Stomach smooth muscle (tissue), 2 donors: ENCODE data around the gene ASS1.

Experiments used
- H3K27ac ChIP-seq: one replicate; pipeline ENCODE4 v1.7.0; 2013; ENCODE audit warnings: mild to moderate bottlenecking, low read length, inconsistent platforms
- H3K27me3 ChIP-seq, 2 donors: one replicate each; pipeline ENCODE4 v1.7.0; 2013; ENCODE audit warnings: low read length in 2 of 2; ENCODE audit not compliant: insufficient read depth in 2 of 2, control insufficient read depth in 1 of 2
- H3K36me3 ChIP-seq, 2 donors: one replicate each; pipeline ENCODE4 v1.7.0; 2013; ENCODE audit warnings: low read length in 2 of 2; ENCODE audit not compliant: control insufficient read depth in 2 of 2, insufficient read depth in 2 of 2
- H3K4me1 ChIP-seq: one replicate; pipeline ENCODE4 v1.7.0; 2013; ENCODE audit warnings: low read length; ENCODE audit not compliant: control insufficient read depth, insufficient read depth
- H3K4me3 ChIP-seq, 2 donors: one replicate each; pipeline ENCODE4 v1.7.0; 2013; ENCODE audit warnings: low read length in 2 of 2
- H3K9ac ChIP-seq, 2 donors: one replicate each; pipeline ENCODE4 v1.7.0; 2013; ENCODE audit warnings: low read length in 2 of 2, mild to moderate bottlenecking in 1 of 2
- H3K9me3 ChIP-seq, 2 donors: one replicate each; pipeline ENCODE4 v1.7.0; 2013; ENCODE audit warnings: low read length in 2 of 2; ENCODE audit not compliant: control insufficient read depth in 2 of 2
- donor health status: healthy.
- donor health status: Pancreatic carcinoma.

Gene ASS1

GRCh38 chr9:130428086-130428665, 16.6 kb upstream of the ASS1 start:
- no peaks in the 10 kb centered on the region for H3K36me3 ChIP-seq
- no peak overlapping the region for H3K9ac ChIP-seq
- no peaks in the 10 kb centered on the region for H3K9me3 ChIP-seq
- H3K27me3 ChIP-seq, result no peaks in the 10 kb centered on the region
- H3K4me1 ChIP-seq, result peaks cover 16% of the 10 kb centered on the region
- H3K4me3 ChIP-seq, result no peak overlapping the region
- no peak overlapping the region for H3K27ac ChIP-seq

- Histone ChIP-seq H3K9ac (no peak overlapping the region), H3K27me3 (no peaks in the 10 kb centered on the region), H3K9me3 (no peaks in the 10 kb centered on the region), H3K27ac (no peak overlapping the region), H3K4me1 (peaks cover 17% of the 10 kb centered on the region), H3K36me3 (no peaks in the 10 kb centered on the region), H3K4me3 (no peak overlapping the region)
Observed at GRCh38 chr9:130429381-130429780, 15.4 kb upstream of the ASS1 start.

GRCh38 chr9:130429831-130430230, 14.9 kb upstream of the ASS1 start:
- Histone ChIP-seq H3K9me3 (no peaks in the 10 kb centered on the region), H3K9ac (no peak overlapping the region), H3K27me3 (no peaks in the 10 kb centered on the region), H3K36me3 (no peaks in the 10 kb centered on the region), H3K27ac (no peak overlapping the region), H3K4me1 (peaks cover 17% of the 10 kb centered on the region), H3K4me3 (no peak overlapping the region)

- H3K9me3 ChIP-seq, result no peaks in the 10 kb centered on the region
- H3K27me3 ChIP-seq, result no peaks in the 10 kb centered on the region
- H3K4me3 ChIP-seq, result no peak overlapping the region
- H3K27ac ChIP-seq, result no peak overlapping the region
- peaks cover 17% of the 10 kb centered on the region for H3K4me1 ChIP-seq
- no peak overlapping the region for H3K9ac ChIP-seq
- H3K36me3 ChIP-seq, result no peaks in the 10 kb centered on the region
Observed at GRCh38 chr9:130430232-130430631, 14.5 kb upstream of the ASS1 start.

- H3K4me1 ChIP-seq, result peaks cover 17% of the 10 kb centered on the region
Observed at GRCh38 chr9:130430734-130431535, 13.8 kb upstream of the ASS1 start.

GRCh38 chr9:130431536-130432303, 13.0 kb upstream of the ASS1 start:
- no peak overlapping the region for H3K4me3 ChIP-seq
- no peaks in the 10 kb centered on the region for H3K36me3 ChIP-seq
- H3K4me1 ChIP-seq, result peaks cover 14% of the 10 kb centered on the region
- no peak overlapping the region for H3K27ac ChIP-seq
- H3K9me3 ChIP-seq, result no peaks in the 10 kb centered on the region
- H3K9ac ChIP-seq, result no peak overlapping the region
- H3K27me3 ChIP-seq, result peaks cover 0 to 7% of the 10 kb centered on the region in 2 donors

More at GRCh38 chr9:130430734-130431535, 13.8 kb upstream of the ASS1 start:
- no peaks in the 10 kb centered on the region for H3K9me3 ChIP-seq
- no peak overlapping the region for H3K27ac ChIP-seq
- H3K36me3 ChIP-seq, result no peaks in the 10 kb centered on the region
- no peak overlapping the region for H3K4me3 ChIP-seq
- no peaks in the 10 kb centered on the region for H3K27me3 ChIP-seq
- no peak overlapping the region for H3K9ac ChIP-seq

- Histone ChIP-seq H3K36me3 (no peaks in the 10 kb centered on the region), H3K9ac (no peak overlapping the region), H3K27me3 (peaks cover 0 to 9% of the 10 kb centered on the region in 2 donors), H3K27ac (no peak overlapping the region), H3K4me3 (no peak overlapping the region), H3K9me3 (no peaks in the 10 kb centered on the region), H3K4me1 (peaks cover 14% of the 10 kb centered on the region)
Observed at GRCh38 chr9:130432362-130432761, 12.4 kb upstream of the ASS1 start.

GRCh38 chr9:130432796-130433167, 12.0 kb upstream of the ASS1 start:
- no peaks in the 10 kb centered on the region for H3K36me3 ChIP-seq

GRCh38 chr9:130433168-130433946, 11.4 kb upstream of the ASS1 start:
- H3K27ac ChIP-seq, result no peak overlapping the region
- H3K27me3 ChIP-seq, result peaks cover 0 to 9% of the 10 kb centered on the region in 2 donors
- peaks cover 14% of the 10 kb centered on the region for H3K4me1 ChIP-seq
- no peak overlapping the region for H3K9ac ChIP-seq
- peak overlapping the region; percentile 55 to 67 for H3K4me3 ChIP-seq
- no peaks in the 10 kb centered on the region for H3K36me3 ChIP-seq
- H3K9me3 ChIP-seq, result no peaks in the 10 kb centered on the region

More at GRCh38 chr9:130432796-130433167, 12.0 kb upstream of the ASS1 start:
- no peak overlapping the region for H3K9ac ChIP-seq
- peak overlapping the region in 1 of 2 donors; percentile 67 for H3K4me3 ChIP-seq
- no peak overlapping the region for H3K27ac ChIP-seq
- no peaks in the 10 kb centered on the region for H3K9me3 ChIP-seq
- peaks cover 0 to 9% of the 10 kb centered on the region in 2 donors for H3K27me3 ChIP-seq
- H3K4me1 ChIP-seq, result peaks cover 14% of the 10 kb centered on the region

- Histone ChIP-seq H3K9me3 (no peaks in the 10 kb centered on the region), H3K36me3 (no peaks in the 10 kb centered on the region), H3K9ac (no peak overlapping the region), H3K27ac (no peak overlapping the region), H3K4me1 (peaks cover 14% of the 10 kb centered on the region), H3K27me3 (peaks cover 0 to 9% of the 10 kb centered on the region in 2 donors), H3K4me3 (peak overlapping the region in 1 of 2 donors; percentile 67)
Observed at GRCh38 chr9:130433947-130434262, 10.9 kb upstream of the ASS1 start.
